A549 treated with CpdA at 1 μM for 4 hours (cell line): ENCODE measurements around the gene HM13. TPM values are rescaled to one million over a fixed set of nuclear protein-coding genes. Genes with fewer than 3 reads are reported as not detected.

Source experiments
- total RNA-seq: library from RNA; stranded (reverse); fragments of 200-300 nt; extraction: Qiagen RNA extraction; gene quantifications from 5 replicates; pipeline ENCODE4 v1.2.3, GENCODE V29; 2022; ENCODE audit warnings: low read depth

HM13 gene, protein sequence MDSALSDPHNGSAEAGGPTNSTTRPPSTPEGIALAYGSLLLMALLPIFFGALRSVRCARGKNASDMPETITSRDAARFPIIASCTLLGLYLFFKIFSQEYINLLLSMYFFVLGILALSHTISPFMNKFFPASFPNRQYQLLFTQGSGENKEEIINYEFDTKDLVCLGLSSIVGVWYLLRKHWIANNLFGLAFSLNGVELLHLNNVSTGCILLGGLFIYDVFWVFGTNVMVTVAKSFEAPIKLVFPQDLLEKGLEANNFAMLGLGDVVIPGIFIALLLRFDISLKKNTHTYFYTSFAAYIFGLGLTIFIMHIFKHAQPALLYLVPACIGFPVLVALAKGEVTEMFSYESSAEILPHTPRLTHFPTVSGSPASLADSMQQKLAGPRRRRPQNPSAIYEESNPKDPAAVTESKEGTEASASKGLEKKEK
- total RNA-seq, result 190 to 266 TPM (median 248 TPM) in 5 replicates

GRCh38 chr20:31514154-31515071 is at the start of gene HM13:
Gene HM13, plus strand, starts transcription at chr20:31514442. Its CDS starts 110 bp downstream, at chr20:31514552.

DNA sequence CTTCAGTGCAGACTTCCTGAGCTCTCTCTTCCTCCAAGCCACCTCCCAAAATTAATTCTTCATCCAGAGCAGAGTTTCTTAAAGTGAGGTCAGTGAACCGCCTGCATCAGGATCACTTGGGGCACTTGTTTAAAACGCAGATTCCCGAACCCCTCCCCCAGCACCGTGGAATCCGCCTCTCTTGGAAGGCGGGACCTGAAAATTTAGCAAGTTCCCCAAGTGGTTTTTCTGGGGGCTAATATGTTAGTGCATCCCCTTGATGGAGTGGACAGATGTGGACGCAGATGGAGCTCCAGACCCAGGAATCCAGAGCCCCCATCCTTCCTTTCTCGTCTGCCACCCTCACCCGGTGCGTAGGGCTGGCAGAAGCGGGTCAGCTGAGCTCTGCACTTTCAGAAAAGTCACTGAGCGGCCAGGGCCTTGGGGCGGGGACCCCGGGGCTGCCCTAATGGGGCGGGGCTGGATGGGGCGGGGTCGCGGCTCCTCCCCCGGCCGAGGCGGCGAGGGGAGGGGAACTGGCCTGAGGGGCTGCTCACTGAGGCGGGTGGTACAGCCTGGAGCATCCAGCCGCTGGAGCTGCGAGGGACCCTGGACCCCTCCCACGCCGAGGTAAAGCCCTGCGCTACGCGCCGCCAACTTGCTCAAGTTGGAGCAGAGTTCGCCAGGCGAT is 39.3 kb upstream of the HM13 start, which contains the start of the genes DEFB124 and REM1:
Gene DEFB124 (minus strand): TSS at position 370 of the 670 bp plus-strand sequence. CDS start 2,114 bp downstream, outside the sequence.
Gene REM1 (plus strand): TSS at position 531 of the 670 bp plus-strand sequence. CDS start 1,158 bp downstream, outside the sequence.

GRCh38 chr20:31605031-31605901 is 91.0 kb downstream of the HM13 start, which contains the start of gene ID1:
Gene ID1, plus strand, starts transcription at chr20:31605289. Its CDS starts 99 bp downstream, at chr20:31605388.

Other genes with a start within 250 kb of the HM13 start
- not detected in 5 replicates for gene DEFB116, start 205.9 kb upstream of the HM13 start, total RNA-seq
- not detected in 5 replicates for gene DEFB118, start 145.8 kb upstream of the HM13 start, total RNA-seq
- gene DEFB119, start 123.9 kb upstream of the HM13 start, total RNA-seq, result not detected in 5 replicates
- gene DEFB121, start 108.2 kb upstream of the HM13 start, total RNA-seq, result not detected in 5 replicates
- not detected in 5 replicates for gene DEFB123, start 73.8 kb upstream of the HM13 start, total RNA-seq
- not detected in 5 replicates for gene DEFB124, start 39.3 kb upstream of the HM13 start, total RNA-seq
- 0.09 to 0.13 TPM (median 0.10 TPM) in 3 of 5 replicates, not detected in the others for gene REM1, start 39.2 kb upstream of the HM13 start, total RNA-seq
- gene ID1, start 90.8 kb downstream of the HM13 start, total RNA-seq, result 155 to 284 TPM (median 194 TPM) in 5 replicates
- gene COX4I2, start 123.5 kb downstream of the HM13 start, total RNA-seq, result not detected in 5 replicates
- 135 to 153 TPM (median 148 TPM) in 5 replicates for gene BCL2L1, start 208.4 kb downstream of the HM13 start, total RNA-seq
- 100 to 117 TPM (median 107 TPM) in 5 replicates for gene TPX2, start 224.8 kb downstream of the HM13 start, total RNA-seq